PC-3 (cell line): ENCODE measurements around the gene ABLIM1. TPM values are rescaled to one million over a fixed set of nuclear protein-coding genes. Genes with fewer than 3 reads are reported as not detected.

Experiments
- ATAC-seq: fragments of 200-7000 bp; cut with Tn5 transposase; 2 replicates; pipeline ENCODE4 v1.9.1; 2020; ENCODE audit warnings: mild to moderate bottlenecking, moderate library complexity
- BruUV-seq: library from RNA; stranded (reverse); fragments of 400-500 nt; replicated peaks from 2 replicates; lab custom pipeline; 2021; lab: Mats Ljungman, UMichigan
- CTCF ChIA-PET: fragments of 300-600 bp; sonication (Branson Sonifier 250); formaldehyde crosslinking; loops from one replicate; lab custom pipeline; 2022; ENCODE audit warnings: antibody characterized with exemption; lab: Charles Lee
- POLR2A ChIA-PET: fragments of 300-600 bp; sonication (Branson Sonifier 250); formaldehyde crosslinking; loops from one replicate; lab custom pipeline; 2022; ENCODE audit warnings: antibody characterized with exemption; ENCODE audit not compliant: unreplicated experiment; lab: Charles Lee
- DNase-seq: peaks from one replicate; pipeline ENCODE4 v3.0.0-alpha.2; 2015
- H2AFZ ChIP-seq: fragments of 300-600 bp; sonication (generic); 2 replicates; pipeline ENCODE4 v1.6.0; 2016; ENCODE audit warnings: antibody characterized with exemption, low read length
- H3F3A ChIP-seq: fragments of 300-600 bp; sonication (generic); one replicate; pipeline ENCODE4 v1.6.0; 2017; ENCODE audit warnings: antibody characterized with exemption, low read length, control low read depth, mild to moderate bottlenecking; ENCODE audit not compliant: unreplicated experiment
- H3K27ac ChIP-seq: fragments of 300-600 bp; sonication (generic); 2 replicates; pipeline ENCODE4 v1.5.1; 2016; ENCODE audit warnings: mild to moderate bottlenecking, low read length
- H3K27me3 ChIP-seq: fragments of 300-600 bp; sonication (generic); 2 replicates; pipeline ENCODE4 v1.6.1; 2016; ENCODE audit warnings: low read length, mixed read lengths
- H3K36me3 ChIP-seq: fragments of 300-600 bp; sonication (generic); 2 replicates; pipeline ENCODE4 v1.6.1; 2016; ENCODE audit warnings: low read depth, mixed run types, low read length, mixed read lengths
- H3K4me1 ChIP-seq: fragments of 300-600 bp; sonication (generic); 2 replicates; pipeline ENCODE4 v1.5.1; 2016; ENCODE audit warnings: low read length; ENCODE audit not compliant: insufficient read depth
- H3K4me2 ChIP-seq: fragments of 300-600 bp; sonication (generic); 2 replicates; pipeline ENCODE4 v1.6.0; 2016; ENCODE audit warnings: low read length
- H3K4me3 ChIP-seq: fragments of 300-600 bp; sonication (generic); 2 replicates; pipeline ENCODE4 v1.5.1; 2016; ENCODE audit warnings: mild to moderate bottlenecking, low read length, mixed read lengths
- H3K79me2 ChIP-seq: fragments of 300-600 bp; sonication (generic); 2 replicates; pipeline ENCODE4 v1.6.1; 2017; ENCODE audit warnings: low read length, mixed read lengths
- H3K9ac ChIP-seq: fragments of 300-600 bp; sonication (generic); 2 replicates; pipeline ENCODE4 v1.6.0; 2016; ENCODE audit warnings: mild to moderate bottlenecking, low read length
- H3K9me2 ChIP-seq: fragments of 300-600 bp; sonication (generic); replicated peaks from 2 replicates; pipeline ENCODE4 v1.6.1; 2016; ENCODE audit warnings: mixed run types, low read length, mixed read lengths
- H3K9me3 ChIP-seq: fragments of 300-600 bp; sonication (generic); 2 replicates; pipeline ENCODE4 v1.6.1; 2016; ENCODE audit warnings: low read length, mixed read lengths
- H4K20me1 ChIP-seq: fragments of 300-600 bp; sonication (generic); 2 replicates; pipeline ENCODE4 v1.6.1; 2016; ENCODE audit warnings: low read length, mixed read lengths
- EZH2 ChIP-seq: fragments of 300-600 bp; sonication (generic); IDR thresholded peaks from one replicate; pipeline ENCODE4 v1.6.1; 2017; ENCODE audit warnings: antibody characterized with exemption, mild to moderate bottlenecking, low read length; ENCODE audit not compliant: unreplicated experiment
- EZH2phosphoT487 ChIP-seq: fragments of 300-600 bp; sonication (generic); IDR thresholded peaks from 2 replicates; pipeline ENCODE4 v1.6.1; 2018; ENCODE audit warnings: mild to moderate bottlenecking, antibody characterized with exemption, low read length, borderline replicate concordance
- intact Hi-C: fragments of 100-400 bp; cut with micrococcal nuclease; formaldehyde crosslinking; loops from 2 replicates; pipeline ENCODE4 v1.9.0; 2023
- total RNA-seq: library from RNA; depleted of rRNA; stranded (reverse); fragments of >200 nt; gene quantifications from 2 replicates; pipeline ENCODE4 v1.2.3, GENCODE V29; 2014
- TF ChIP-seq, protein P1 (sequence below): fragments of 300-600 bp; sonication (generic); conservative IDR thresholded peaks from 2 replicates; pipeline ENCODE4 v1.5.1; 2017; ENCODE audit warnings: antibody characterized with exemption, low read depth, mild to moderate bottlenecking, low read length

ABLIM1 gene
- total RNA-seq, 1 experiment from 2014 or later, result 12.3 TPM

DNA sequence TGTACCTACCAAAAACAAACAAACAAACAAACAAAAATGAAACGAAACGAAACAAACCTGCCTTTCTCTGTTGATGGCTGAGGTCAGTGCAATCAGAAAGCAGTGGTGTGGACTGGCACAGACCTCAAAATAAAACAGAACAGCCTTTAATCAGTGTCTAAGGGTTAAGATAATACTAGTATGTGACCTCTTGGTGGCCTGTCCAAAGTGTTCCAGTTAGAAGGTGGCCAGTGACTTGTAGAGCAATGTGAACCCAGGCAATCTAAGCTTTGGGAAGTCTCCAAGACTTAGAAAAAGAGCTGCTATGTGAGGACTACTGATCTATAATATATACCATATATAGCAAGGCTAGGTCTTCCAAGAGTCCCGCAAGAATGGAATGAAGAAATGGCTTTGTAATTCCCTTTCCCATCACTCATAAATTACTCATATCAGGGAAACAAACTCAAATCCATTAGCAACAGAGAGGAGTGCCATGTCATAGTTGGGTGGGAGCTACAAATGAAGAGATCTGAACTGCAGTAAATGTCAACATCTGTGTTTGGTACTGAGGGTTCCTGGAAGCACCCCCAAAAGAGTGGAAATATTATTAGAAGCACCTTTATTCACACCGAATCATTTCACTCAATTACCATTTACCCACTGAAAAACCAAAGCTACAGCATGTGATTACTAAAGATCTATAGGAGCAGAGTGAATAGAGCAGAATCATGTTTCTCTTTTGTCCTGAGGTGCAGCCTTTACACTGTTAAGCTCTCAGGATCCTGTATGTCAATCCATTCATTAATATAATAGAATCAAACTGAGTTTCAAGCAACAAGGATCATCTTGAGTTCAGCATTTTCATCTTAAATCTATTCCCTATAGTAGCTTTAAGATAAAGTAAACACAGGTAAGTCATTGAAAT, 28.0 kb downstream of the ABLIM1 start:
- no peak overlapping the region for H3K27ac ChIP-seq
- H3K4me1 ChIP-seq, result peaks cover 52% of the 10 kb centered on the region
- no peak for ATAC-seq

DNA sequence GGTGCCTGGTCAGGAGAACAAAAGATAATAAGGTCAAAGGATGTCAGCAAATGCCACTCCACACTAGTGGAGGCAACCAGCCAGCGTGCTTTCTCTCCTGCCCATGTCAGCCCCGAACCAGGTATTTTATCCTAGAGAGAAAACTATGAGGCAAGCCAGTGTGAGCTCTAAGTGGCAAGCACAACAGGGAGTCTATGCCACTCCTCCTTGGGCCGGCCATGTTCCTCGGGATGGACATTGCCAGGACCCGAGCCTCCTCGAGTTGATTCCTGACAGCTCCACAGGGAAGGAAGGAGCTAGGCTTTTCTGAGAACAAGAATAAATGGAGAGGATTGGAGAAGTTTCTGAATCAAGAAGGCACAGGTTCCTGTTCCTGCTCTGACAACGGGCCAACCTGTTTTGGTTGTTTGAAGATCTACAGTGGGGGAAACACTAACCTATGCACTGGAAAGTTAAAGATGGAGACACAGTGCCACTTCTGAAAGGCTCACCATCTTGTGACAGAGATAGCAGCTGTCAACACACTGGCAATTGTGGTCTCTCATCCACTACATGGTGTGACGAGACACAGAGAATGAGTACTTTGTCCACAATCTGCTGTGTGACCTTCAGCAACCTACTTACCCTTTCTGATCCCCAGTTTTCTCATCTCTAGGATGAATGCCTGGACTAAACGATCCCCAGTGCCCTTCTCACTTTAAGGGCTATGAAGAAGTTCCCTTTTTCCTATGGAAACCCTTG, 28.8 kb downstream of the ABLIM1 start:
- ChIA-PET POLR2A (no interaction called here), CTCF (no interaction called here)
- BruUV-seq, result no TSS peak
- intact Hi-C loops, result no loop called here
- no peaks in the 10 kb centered on the region for H3K36me3 ChIP-seq
- H3K9ac ChIP-seq, result no peak overlapping the region
- no peak for DNase-seq
- no peaks in the 10 kb centered on the region for H4K20me1 ChIP-seq
- H3F3A ChIP-seq, result peaks cover under 1% of the 10 kb centered on the region
- no peak overlapping the region for H3K4me3 ChIP-seq
- H2AFZ ChIP-seq, result no peak overlapping the region
- H3K27ac ChIP-seq, result no peak overlapping the region
- H3K4me2 ChIP-seq, result no peak overlapping the region
- H3K9me3 ChIP-seq, result no peaks in the 10 kb centered on the region
- TF ChIP-seq EZH2phosphoT487 (no peak), EZH2 (no peak)
- TF ChIP-seq, protein P1, sequence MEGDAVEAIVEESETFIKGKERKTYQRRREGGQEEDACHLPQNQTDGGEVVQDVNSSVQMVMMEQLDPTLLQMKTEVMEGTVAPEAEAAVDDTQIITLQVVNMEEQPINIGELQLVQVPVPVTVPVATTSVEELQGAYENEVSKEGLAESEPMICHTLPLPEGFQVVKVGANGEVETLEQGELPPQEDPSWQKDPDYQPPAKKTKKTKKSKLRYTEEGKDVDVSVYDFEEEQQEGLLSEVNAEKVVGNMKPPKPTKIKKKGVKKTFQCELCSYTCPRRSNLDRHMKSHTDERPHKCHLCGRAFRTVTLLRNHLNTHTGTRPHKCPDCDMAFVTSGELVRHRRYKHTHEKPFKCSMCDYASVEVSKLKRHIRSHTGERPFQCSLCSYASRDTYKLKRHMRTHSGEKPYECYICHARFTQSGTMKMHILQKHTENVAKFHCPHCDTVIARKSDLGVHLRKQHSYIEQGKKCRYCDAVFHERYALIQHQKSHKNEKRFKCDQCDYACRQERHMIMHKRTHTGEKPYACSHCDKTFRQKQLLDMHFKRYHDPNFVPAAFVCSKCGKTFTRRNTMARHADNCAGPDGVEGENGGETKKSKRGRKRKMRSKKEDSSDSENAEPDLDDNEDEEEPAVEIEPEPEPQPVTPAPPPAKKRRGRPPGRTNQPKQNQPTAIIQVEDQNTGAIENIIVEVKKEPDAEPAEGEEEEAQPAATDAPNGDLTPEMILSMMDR, result no peak
- no peaks in the 10 kb centered on the region for H3K79me2 ChIP-seq
- no peaks in the 10 kb centered on the region for H3K9me2 ChIP-seq
- ATAC-seq, result no peak
- H3K27me3 ChIP-seq, result no peaks in the 10 kb centered on the region
- H3K4me1 ChIP-seq, result peaks cover 52% of the 10 kb centered on the region

More for the DNA sequence above, 28.0 kb downstream of the ABLIM1 start:
- intact Hi-C loops, result loop anchor here (5.0 kb wide), 3 partner anchors 52 to 147 kb away; no protein-coding TSS in a partner anchor
- ChIA-PET POLR2A (no interaction called here), CTCF (no interaction called here)
- TF ChIP-seq EZH2phosphoT487 (no peak), EZH2 (no peak)
- TF ChIP-seq, protein P1, result no peak
- no peak overlapping the region for H3K4me2 ChIP-seq
- no peaks in the 10 kb centered on the region for H3K27me3 ChIP-seq
- DNase-seq, result peak; percentile 27
- no peaks in the 10 kb centered on the region for H3F3A ChIP-seq
- no TSS peak for BruUV-seq
- H3K36me3 ChIP-seq, result no peaks in the 10 kb centered on the region
- H3K9me3 ChIP-seq, result no peaks in the 10 kb centered on the region
- no peak overlapping the region for H3K4me3 ChIP-seq
- no peaks in the 10 kb centered on the region for H3K79me2 ChIP-seq
- no peak overlapping the region for H3K9ac ChIP-seq
- no peak overlapping the region for H2AFZ ChIP-seq
- H4K20me1 ChIP-seq, result no peaks in the 10 kb centered on the region
- H3K9me2 ChIP-seq, result no peaks in the 10 kb centered on the region
